Measurements from ENCODE around the gene LHFPL4.
"Not testable (repeated sequence)": the region's sequence is repeated elsewhere in the genome, so short reads cannot be mapped to it uniquely, and the experiment has no call there.

DNA sequence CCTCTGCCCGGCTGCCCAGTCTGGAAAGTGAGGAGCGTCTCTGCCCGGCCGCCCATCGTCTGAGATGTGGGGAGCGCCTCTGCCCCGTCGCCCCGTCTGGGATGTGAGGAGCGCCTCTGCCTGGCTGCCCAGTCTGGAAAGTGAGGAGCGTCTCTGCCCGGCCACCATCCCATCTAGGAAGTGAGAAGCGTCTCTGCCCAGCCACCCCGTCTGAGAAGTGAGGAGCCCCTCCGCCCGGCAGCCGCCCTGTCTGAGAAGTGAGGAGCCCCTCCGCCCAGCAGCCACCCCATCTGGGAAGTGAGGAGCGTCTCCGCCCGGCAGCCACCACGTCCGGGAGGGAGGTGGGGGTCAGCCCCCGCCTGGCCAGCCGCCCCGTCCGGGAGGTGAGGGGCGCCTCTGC lies 38.2 kb upstream of the LHFPL4 start:
- TF ChIP-seq, protein P1, sequence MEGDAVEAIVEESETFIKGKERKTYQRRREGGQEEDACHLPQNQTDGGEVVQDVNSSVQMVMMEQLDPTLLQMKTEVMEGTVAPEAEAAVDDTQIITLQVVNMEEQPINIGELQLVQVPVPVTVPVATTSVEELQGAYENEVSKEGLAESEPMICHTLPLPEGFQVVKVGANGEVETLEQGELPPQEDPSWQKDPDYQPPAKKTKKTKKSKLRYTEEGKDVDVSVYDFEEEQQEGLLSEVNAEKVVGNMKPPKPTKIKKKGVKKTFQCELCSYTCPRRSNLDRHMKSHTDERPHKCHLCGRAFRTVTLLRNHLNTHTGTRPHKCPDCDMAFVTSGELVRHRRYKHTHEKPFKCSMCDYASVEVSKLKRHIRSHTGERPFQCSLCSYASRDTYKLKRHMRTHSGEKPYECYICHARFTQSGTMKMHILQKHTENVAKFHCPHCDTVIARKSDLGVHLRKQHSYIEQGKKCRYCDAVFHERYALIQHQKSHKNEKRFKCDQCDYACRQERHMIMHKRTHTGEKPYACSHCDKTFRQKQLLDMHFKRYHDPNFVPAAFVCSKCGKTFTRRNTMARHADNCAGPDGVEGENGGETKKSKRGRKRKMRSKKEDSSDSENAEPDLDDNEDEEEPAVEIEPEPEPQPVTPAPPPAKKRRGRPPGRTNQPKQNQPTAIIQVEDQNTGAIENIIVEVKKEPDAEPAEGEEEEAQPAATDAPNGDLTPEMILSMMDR (conservative IDR thresholded peaks at IDR 0.05; ENCODE audit: low read depth, low read length) = not testable (repeated sequence)
- TF ChIP-seq, protein P2, sequence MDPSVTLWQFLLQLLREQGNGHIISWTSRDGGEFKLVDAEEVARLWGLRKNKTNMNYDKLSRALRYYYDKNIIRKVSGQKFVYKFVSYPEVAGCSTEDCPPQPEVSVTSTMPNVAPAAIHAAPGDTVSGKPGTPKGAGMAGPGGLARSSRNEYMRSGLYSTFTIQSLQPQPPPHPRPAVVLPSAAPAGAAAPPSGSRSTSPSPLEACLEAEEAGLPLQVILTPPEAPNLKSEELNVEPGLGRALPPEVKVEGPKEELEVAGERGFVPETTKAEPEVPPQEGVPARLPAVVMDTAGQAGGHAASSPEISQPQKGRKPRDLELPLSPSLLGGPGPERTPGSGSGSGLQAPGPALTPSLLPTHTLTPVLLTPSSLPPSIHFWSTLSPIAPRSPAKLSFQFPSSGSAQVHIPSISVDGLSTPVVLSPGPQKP (IDR thresholded peaks at IDR 0.05; ENCODE audit: borderline replicate concordance, low read depth, low read length) = not testable (repeated sequence)
- not testable (repeated sequence) for TF ChIP-seq SMC3, POLR2A (IDR thresholded peaks at IDR 0.05; ENCODE audit: low read depth, low read length)
